ENCODE measurements around the gene AVPR2.

AVPR2 gene

DNA sequence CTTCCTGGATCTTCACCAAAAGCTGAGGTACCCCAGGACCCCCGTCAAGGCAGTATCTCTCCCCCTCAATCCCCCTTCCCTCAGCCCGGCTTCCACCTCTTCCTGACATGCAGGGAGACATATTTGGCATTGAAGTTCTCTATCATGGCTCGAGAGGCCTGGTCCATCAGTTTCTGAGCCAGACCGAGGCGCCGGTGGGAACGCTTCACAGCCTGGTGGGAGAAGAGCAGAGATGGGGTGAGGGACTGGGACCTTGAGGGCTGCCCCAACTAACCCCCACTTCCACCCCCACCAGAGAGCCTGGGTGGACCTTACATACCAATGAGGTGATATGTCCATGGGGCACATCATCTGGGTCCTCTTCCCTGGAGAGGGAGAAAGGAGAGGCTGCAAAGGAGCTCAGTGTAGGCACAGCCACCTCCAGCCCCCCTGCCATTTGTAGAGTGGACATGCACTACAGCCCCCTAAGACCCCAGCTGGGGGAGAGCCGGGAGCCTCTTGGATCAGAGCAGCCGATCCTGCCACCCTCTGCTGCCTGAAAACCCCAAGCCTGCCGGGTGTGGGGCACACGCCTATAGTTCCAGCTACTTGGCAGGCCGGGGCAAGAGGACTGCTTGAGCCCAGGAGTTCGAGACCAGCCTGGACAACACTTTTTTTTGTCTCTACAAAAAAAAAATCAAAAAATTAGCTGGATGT, 27.9 kb downstream of the AVPR2 start:
- DNase-seq (ENCODE audit: low spot score) = no peak

- DNase-seq (ENCODE audit: low spot score) = no peak
These were observed 29.3 kb downstream of the AVPR2 start for GRCh38 chrX:153933748-153934147.

DNA sequence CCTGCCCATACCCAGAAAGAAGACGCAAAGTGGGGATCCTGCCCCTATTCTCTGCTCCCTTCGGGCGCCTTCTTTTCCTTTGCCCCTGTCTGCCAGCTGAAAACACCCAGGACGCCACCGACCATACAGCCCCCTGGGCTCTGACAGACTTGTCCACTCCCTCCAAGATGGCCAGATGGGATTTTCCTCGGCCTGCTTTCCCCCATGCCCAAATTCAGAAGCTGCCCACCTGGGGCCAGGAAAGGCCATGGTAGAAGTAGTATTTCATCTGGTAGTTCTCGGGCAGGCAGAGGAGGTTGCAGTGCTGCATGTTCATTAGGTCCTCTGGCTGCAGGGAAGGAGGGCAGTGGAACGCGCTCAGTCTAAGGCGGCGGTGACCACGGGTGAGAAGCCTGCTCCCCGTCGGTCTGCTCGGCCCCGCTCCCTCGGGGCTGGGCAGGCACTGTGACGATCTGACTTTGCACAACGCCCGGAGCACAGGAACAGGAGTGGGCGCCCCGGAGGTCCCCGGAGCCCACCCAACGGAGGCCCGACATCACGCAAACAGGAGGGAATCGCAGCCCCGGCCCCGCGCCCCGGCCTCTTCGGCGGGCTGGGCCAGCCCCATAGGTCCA, 29.8 kb downstream of the AVPR2 start:
- no peak for DNase-seq (ENCODE audit: low spot score)

DNA sequence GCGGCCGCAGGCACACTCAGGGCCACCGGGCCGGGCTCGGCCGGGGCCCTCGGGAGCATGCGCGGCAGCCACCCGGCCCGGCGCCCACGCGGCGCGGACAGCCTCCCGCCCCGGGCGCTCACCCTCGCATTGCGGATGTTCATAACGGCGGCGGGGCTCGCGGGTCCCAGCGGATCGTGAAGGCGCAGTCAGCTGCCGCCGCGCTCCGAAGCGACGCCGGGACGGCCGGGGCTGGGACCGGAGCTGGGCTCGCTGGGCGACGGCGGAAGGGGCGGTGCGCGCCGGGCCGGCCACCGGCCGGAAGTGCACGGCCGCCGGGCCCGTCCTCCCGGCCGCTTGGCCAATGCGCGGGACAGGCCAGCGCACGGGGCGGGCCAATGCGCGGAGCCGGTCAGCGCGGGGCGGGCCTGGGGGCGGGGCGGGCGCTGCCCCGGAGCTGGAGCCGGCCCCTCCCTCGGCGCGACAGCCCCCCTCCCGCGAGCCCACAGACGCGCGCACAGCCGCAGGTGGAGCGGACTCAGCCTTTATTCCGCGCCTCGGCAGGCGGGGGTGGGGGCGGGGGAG, 30.4 kb downstream of the AVPR2 start, which contains the start of gene NAA10:
NAA10 (minus strand) TSS at position 276 of the 564 bp plus-strand sequence; CDS start at position 143, 133 bp downstream.
- DNase-seq (ENCODE audit: low spot score) = peak; percentile 78

- DNase-seq (ENCODE audit: low spot score) = peak; percentile 52
These were observed 30.9 kb downstream of the AVPR2 start for GRCh38 chrX:153935326-153935851.

DNA sequence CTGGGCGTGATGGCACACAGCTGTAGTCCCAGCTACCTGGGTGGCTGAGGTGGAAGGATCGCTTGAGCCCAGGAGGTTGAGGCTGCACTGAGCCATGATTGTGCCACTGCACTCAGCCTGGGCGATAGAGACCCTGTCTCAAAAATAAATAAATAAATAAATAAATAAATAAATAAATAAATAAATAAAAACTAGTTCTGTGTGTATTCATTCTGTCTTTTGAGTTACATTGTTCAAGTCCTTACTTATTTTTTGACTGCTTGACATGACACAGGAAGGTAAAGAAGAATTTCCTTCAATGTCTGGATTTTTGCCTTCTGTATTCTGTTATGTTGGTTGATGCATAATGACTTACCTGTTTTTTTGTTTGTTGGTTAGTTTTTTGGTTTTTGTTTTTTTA, 32.6 kb downstream of the AVPR2 start:
- DNase-seq (ENCODE audit: low spot score) = no peak

DNA sequence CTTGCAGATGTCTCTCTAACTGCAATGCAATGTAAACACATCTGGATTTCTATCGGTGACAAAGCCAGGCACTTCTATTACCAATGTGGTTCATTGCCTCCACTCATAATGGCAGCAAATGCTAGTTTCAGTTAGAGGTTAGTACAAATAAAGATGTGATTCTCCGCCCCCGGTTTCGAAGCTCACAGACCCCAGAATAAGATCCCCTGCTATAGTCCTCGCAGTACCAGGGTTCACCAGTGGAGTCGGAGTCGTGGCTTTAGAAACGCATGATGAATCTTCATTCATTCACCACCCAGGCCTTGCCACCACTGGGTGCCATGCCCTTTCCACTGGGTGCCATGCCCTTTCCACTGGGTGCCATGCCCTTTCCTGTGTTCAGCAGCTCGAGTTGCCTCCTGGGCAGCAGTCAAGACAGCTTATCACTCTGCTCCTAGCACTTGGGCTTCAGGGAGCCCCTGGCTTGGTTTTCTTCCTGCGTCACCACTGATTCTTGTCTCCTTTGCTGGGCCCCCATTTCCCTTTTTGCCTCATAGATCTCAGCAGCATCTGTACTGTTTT, 33.8 kb downstream of the AVPR2 start:
- no peak for DNase-seq (ENCODE audit: low spot score)

- DNase-seq (ENCODE audit: low spot score) = no peak
These were observed 35.1 kb downstream of the AVPR2 start for GRCh38 chrX:153939573-153939972.

- no peak for DNase-seq (ENCODE audit: low spot score)
These were observed 37.1 kb downstream of the AVPR2 start for GRCh38 chrX:153941336-153942252.

DNA sequence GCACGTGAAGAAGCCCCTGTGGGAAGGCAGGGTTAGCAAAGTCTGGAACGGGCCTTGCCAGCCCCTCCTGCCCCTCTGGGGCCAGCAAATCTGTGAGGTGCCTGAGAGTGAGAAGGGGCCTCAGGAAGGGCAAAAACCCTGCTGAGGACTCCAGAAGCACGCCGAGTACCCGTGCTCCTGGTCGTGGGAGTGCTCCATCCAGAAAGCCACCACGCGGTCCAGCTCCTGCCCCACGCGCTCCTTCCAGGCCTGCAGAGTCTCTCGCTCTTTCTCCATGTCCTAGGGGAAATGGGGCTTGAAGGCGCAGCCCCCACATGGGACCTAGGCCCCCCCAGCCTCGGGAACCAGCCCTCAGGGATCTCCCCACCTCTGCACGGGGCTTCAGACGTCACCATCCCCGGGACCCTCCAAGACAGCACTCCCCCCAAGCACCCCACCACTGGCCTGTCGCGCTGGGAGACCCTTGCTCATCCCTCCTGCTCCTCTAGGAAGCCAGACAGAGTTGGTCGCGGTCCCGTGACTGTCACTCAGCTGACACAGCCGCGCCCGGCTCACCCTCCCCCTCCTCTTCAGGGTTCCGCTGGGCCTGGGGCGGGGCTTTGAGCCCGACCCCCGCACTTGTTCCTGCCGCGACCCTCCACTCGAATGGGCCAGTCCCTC, 39.8 kb downstream of the AVPR2 start, which contains the start of gene RENBP:
RENBP (minus strand) TSS at position 504 of the 660 bp plus-strand sequence; CDS start at position 471, 33 bp downstream.
- no peak for DNase-seq (ENCODE audit: low spot score)

DNA sequence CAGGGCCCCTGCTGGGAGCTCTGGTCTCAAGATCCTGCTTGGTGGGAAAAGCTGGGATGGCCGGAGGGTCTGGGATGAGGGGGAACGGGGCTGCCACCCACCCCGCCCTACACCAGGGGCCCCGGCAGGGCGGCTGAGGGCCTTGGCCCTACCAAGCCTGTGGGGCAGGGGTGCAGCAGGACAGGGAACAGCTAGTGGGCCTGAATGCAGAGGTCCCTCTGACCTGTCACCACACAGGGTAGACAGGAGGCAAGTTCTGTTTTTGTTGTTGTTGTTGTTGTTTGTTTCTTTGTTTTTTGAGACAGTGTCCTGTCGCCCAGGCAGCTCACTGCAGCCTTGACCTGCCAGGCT, 40.3 kb downstream of the AVPR2 start:
- DNase-seq (ENCODE audit: low spot score) = no peak

GRCh38 chrX:153945956-153946943, 41.8 kb downstream of the AVPR2 start:
- no peak for DNase-seq (ENCODE audit: low spot score)

- DNase-seq (ENCODE audit: low spot score) = peak; percentile 81
These were observed 42.7 kb downstream of the AVPR2 start for GRCh38 chrX:153947009-153947769.

GRCh38 chrX:153948002-153948466, 43.6 kb downstream of the AVPR2 start:
- no peak for DNase-seq (ENCODE audit: low spot score)

- DNase-seq (ENCODE audit: low spot score) = no peak
These were observed 44.7 kb downstream of the AVPR2 start for GRCh38 chrX:153948847-153949805.

GRCh38 chrX:153950127-153950526, 45.7 kb downstream of the AVPR2 start:
- no peak for DNase-seq (ENCODE audit: low spot score)

DNA sequence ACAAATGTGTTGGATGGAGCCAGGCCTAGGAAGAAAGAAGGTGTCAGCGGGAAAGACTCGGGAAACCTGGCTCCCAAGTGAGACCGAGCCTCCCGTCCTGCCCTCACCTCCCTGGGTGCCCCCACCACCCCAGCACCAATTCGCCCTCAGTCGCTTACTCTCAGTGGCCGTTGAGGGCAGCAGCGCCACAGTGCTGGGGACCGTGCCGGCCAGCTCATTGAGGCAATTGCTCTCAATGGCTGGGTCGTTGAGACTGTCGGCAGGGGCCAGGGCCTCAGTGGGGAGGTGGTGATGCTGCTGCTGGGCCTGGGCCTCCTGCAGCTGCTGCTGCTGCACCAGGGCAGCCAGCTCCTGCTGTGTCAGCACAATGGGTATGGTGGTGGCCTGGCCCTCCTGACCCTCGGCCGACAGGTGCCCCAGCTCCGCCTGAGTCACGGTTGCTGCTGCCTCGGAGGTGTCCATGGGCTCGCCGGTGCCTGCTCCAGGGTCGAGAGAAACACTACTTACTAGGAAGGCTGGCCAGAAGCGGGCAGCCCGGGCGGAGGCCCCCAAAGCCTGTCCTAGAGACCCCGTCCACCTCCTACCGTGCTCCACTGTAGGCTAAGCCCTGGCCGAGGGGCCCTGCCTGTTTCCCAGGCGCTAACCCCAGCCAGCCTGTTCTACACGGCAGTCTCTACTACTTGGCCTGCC, 47.4 kb downstream of the AVPR2 start:
- DNase-seq (ENCODE audit: low spot score) = no peak

Data from HuH-7 (cell line).